ENCODE measurements around the gene ALG3.
"Not testable (repeated sequence)": the region's sequence is repeated elsewhere in the genome, so short reads cannot be mapped to it uniquely, and the experiment has no call there.

The ALG3 gene

DNA sequence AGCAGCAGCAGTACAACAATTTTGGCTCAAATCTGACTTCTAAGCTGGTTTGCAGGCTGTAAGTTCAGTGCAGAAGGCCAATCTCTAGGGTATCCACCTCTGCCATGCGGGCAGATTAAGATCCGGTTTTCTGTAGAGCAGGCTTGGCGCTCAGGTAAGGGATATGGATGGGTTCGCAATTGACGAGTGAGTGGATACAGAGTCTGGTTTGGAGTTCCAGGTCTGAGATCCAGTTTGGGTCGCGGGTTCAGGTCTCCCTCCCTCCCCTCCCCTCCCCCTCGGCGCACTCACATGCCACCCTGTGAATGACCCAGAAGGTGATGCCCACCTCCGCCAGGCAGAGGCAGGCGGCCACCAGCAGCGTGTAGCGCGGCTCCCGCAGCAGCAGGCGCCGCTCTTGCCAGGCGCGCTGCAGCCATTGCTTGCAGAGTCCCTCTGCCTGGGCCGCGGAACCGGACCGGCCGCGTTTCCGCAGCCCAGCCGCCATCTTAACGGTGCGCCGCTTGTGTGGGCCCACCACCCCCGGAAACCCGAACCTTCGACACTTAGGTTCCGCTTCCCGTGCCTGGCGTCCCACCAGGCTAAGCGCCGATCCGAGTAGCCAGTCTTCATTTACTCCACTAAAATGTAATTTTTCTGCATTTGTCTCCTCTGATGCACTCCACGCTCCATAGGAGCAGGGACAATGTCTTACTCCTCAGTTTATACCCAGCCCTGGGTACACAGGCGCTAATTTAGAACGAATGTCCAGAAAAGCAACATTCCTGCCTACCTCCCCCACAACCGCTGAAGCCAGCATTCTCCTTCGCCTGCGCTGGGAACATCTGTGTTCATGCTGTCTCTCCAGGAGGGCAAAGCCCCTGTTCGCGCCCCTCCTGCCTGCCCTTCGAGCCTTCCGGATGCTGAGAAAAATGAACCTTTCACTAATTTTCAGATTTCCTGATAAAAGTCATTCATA lies at the start of gene ALG3:
Gene ALG3, minus strand, starts transcription at position 509 of the 958 bp plus-strand sequence. Its CDS starts 22 bp downstream, at position 487.
- peak; percentile 81 to 92 for DNase-seq

DNA sequence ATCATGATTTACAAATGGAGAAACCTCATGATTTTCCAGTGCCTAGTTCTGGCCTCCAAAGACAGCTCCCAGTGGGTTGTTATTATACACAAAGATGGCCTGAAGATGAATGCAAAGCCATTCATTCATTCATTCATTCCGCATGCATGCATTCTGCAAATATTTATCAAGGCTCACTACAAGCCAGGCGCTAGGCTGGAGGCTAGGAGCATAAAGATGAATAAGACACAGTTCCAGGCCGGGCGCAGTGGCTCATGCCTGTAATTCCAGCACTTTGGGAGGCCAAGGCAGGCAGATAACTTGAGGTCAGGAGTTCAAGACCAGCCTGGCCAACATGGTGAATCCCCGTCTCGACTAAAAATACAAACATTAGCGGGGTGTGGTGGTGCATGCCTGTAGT lies 47.9 kb upstream of the ALG3 start:
- DNase-seq: no peak

DNA sequence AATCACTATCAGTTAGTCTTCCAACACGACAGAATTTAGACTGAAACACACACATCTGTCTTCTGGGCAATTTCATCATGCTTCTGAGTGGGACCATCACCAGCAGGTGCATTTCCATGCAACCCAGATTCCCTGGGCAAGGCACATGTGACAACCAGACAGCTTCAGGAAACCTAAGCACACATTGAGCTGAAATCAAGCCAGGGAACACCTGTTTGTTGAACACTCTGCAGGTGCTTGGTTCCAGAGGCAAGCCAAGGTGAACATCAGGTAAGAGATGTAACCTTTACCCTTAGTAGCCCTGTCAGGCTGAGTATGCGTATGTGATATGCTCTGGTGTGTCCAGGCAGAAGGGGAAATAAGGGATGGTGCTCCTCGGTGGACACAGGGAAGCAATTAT lies 47.0 kb upstream of the ALG3 start:
- no peak for DNase-seq

DNA sequence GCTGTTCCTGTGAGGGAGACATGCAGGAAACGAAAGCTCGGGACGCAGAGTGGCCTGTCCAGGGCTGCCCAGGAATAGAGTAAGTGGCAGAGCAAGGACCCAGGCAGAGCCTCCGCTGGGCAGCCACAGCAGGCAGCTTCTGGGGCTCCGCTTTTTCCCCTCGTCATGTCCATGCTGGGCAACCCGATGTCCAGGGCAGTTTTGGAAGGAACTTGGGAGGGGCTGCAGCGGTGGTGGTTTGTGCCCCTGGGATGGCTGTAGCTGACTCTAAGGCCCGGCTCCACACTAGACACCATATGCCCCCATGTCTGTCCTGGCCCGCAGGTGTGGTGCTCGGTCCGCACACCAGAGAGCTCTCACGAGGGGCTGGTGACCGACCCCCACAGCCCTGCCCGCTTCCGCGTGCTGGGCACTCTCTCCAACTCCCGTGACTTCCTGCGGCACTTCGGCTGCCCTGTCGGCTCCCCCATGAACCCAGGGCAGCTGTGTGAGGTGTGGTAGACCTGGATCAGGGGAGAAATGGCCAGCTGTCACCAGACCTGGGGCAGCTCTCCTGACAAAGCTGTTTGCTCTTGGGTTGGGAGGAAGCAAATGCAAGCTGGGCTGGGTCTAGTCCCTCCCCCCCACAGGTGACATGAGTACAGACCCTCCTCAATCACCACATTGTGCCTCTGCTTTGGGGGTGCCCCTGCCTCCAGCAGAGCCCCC lies 43.1 kb upstream of the ALG3 start:
- DNase-seq: no peak

DNA sequence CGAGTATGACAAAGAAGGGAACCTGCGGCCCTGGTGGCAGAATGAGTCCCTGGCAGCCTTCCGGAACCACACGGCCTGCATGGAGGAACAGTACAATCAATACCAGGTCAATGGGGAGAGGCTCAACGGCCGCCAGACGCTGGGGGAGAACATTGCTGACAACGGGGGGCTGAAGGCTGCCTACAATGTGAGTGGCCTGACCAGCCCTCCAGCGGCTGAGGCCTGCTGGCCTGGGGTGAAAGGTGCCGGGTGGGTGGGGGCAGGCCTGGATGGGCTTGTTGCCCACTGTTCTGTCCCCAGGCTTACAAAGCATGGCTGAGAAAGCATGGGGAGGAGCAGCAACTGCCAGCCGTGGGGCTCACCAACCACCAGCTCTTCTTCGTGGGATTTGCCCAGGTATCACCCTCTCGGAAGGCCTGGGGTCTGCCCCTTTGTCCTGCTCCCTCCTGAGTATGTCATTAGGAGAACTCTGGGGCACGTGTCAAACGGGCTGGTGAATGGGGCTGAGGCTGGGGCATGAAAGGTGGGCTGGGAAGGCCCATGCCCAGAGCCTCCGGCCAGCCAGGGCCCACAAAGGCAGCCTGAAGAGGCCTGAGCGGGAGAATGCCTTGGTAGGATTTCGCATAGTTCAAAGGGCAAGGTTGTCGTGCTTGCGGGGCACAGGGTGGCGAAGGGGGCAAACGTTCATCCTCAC lies 42.4 kb upstream of the ALG3 start:
- DNase-seq: no peak

DNA sequence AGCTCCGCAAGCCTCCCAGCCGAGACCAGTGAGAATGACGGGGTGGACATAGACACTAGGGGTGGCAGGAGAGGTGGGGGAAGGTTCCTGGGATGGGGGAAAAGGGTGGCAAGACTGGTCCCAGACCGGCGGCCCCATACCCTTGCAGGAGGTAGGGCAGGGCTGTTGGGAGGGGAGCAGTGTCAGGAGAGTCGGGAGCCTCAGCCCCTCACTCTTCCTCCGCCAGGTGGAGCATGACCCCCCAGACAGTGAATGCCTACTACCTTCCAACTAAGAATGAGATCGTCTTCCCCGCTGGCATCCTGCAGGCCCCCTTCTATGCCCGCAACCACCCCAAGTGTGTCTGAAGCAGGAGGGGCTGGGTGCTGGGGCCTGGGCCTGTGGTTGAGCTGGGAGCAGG lies 41.6 kb upstream of the ALG3 start:
- DNase-seq: no peak

DNA sequence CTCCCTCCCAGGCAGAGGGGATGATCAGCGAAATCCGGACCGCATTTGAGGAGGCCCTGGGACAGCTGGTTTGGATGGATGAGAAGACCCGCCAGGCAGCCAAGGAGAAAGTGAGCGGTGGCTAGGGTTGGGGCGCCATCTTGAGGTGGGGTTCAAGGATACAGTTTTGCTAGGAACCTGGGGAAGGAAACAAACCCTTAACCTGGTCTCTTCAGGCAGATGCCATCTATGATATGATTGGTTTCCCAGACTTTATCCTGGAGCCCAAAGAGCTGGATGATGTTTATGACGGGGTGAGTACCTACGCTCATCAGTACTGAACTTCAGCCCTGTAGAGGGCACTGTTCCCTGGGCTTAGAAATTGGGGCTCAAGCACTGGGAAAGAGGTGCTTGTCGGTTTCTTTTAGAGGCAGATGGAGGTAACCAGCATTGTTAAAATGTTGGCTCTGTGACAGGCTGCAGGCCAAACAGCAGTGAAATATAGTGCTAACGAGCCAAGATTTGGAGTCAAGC lies 40.7 kb upstream of the ALG3 start:
- DNase-seq: peak; percentile 80 to 82

DNA sequence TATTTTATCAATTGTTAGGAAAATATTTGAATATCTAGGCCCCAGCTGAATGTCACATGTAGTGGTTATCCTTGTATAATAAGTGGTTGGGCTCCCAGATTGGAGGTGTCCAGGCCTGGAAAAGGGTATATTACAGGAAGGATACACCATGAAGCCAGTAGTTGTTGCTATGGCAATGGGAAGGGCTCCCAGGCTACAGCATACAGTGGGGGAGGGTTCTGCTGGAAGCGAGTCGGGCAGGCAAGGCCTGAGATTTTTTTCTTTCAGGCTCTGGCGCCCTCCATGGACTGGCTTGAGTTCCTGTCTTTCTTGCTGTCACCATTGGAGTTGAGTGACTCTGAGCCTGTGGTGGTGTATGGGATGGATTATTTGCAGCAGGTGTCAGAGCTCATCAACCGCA lies 35.9 kb upstream of the ALG3 start:
- peak; percentile 95 to 96 for DNase-seq

DNA sequence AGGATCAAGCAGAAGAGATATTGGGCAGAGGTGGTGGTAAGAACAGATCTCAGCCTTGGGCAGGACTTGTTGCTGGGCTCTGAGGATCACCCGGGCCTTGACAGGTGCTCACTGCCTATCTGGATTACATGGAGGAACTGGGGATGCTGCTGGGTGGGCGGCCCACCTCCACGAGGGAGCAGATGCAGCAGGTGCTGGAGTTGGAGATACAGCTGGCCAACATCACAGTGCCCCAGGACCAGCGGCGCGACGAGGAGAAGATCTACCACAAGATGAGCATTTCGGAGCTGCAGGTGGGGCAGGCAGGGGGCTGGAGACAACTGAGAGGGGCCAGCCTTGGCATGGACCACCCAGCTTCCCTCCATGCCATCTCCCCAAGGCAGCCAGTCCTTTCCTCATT lies 34.9 kb upstream of the ALG3 start:
- DNase-seq: no peak

DNA sequence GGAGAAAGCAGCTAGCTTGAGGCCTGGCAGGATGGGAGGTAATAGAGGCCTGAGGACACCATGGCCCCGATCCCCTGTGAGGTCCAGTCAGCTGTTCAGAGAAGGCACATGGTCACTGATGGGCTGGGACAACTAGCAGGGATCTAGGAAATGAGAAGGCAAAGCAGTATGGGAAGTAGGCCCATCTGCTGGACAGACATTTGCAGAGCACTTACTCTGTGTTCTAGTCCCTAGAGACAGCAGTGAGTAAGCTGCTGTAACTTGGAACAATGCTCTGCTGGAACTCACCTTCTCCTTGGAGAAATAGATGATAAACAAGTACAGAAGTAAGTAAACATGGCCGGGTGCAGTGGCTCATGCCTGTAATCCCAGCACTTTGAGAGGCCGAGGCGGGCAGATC lies 34.2 kb upstream of the ALG3 start:
- no peak for DNase-seq

DNA sequence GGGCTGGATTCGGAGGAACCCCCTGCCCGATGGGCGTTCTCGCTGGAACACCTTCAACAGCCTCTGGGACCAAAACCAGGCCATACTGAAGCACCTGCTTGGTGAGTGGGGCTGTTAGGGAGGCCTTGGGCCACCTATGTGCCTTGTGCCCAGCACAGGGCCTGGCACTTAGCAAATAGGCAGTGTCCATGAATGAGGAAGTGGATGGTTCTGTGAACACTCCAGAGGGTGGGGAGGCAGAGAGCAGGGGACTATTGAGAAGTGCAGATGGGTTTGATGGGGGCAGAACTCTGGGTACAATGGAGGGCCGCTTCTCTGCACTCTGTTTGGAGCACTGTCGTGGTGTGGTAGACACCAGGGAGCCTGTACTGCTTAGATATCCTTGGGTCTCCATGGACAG lies 28.6 kb upstream of the ALG3 start:
- no peak for DNase-seq

DNA sequence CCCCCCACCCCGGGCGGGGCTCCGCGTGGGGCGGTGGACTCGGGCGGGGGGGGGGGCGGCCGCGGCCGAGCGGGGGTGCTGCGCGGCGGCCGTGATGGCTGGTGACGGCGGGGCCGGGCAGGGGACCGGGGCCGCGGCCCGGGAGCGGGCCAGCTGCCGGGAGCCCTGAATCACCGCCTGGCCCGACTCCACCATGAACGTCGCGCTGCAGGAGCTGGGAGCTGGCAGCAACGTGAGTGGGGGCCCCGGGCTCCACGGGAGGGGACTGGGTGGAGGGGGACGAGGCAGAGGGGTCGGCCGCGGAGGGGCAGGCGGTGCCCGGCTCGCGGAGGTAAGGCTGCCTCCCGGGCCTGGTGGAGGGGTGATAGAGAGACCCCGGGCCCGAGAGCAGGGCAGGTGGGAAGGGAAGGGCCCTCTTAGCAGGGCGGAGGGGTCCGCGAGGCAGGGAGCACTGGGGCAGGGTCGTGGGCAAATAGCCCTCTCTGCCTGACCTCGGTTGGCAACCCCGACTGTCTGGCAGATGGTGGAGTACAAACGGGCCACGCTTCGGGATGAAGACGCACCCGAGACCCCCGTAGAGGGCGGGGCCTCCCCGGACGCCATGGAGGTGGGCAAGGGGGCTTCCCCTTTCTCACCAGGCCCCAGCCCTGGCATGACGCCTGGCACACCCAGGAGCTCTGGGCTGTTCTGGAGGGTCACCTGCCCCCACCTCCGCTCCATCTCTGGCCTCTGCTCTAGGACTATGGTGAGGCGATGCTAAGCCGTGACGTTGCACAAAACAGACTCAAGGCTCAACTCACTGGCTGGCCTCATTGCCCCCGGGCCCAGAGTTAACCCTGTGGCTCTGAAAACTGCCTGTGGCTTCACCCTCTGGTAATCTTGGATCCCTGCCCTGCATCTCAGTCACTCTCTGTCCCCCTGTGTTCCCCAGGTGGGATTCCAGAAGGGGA lies 27.5 kb upstream of the ALG3 start, which contains the start of gene ECE2:
Gene ECE2, plus strand, starts transcription at position 62 of the 950 bp plus-strand sequence. Its CDS starts 132 bp downstream, at position 194.
- no peak for DNase-seq

DNA sequence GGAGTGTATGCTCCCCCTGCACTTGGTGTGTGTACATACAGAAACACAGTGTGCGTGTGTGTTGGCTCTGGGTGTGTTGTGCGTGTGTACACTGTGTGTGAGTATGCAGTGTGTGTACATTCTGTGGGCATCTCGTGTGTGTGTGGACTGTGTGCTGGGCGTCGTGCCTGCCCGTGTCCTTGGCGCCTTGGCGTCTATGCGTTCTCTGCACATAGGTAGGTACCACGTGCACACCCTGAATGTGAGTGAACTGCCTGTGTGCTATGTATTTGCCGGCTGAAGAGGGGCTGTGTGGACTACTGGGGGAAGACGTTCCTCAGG lies 26.6 kb upstream of the ALG3 start:
- no peak for DNase-seq

DNA sequence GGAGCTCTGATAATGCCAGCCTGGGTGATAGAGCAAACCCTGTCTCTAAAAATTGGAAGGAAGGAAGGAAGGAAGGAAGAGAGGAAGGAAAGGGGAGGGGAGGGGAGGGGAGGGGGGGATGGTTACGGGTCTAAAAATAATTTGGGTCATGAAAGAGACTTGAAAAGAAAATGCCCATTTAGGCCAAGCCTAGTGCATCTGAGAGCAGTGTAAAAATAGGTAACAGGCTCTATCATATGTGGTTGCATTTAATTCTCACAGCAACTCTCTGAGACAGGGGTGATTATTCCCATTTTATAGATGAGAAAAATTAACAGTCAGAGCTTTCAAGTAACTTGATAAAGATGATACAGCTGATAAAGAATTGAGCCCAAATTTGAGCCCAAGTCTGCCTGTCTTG lies 23.5 kb upstream of the ALG3 start:
- DNase-seq: no peak

DNA sequence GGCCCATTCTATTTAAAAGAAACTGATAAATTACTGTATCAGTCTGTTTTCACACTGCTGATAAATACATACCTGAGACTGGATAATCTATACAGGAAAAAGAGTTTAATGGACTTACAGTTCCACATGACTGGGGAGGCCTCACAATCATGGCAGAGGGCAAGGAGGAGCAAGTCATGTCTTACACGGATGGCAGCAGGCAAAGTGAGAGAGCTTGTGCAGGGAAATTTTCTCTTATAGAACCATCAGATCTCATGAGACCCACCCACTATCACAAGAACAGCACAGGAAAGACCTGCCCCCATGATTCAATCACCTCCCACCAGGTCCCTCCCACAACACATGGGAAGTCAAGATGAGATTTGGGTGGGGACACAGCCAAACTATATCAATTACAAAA lies 18.5 kb upstream of the ALG3 start:
- DNase-seq: not testable (repeated sequence)

DNA sequence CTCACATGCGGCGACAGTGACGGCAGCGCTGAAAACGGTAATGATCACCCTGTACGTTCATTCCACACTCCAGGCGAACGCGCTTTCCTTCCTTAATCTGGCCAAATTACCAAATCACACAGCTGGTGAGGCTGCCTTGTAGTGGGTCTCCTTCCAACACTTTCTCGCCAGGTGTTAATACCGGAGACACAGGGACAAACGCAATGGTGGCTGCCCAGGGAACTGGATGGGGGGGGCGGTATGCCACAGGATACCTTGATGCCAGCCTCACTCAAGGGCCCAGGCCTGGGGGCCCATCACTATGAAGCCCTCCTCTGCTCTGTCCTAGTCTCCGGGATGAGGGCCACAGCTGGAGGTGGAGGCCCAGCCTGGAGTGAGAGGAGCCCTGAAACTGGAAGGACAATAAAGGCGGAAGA lies 14.0 kb upstream of the ALG3 start:
- DNase-seq: peak in 1 of 2 experiments; percentile 69

DNA sequence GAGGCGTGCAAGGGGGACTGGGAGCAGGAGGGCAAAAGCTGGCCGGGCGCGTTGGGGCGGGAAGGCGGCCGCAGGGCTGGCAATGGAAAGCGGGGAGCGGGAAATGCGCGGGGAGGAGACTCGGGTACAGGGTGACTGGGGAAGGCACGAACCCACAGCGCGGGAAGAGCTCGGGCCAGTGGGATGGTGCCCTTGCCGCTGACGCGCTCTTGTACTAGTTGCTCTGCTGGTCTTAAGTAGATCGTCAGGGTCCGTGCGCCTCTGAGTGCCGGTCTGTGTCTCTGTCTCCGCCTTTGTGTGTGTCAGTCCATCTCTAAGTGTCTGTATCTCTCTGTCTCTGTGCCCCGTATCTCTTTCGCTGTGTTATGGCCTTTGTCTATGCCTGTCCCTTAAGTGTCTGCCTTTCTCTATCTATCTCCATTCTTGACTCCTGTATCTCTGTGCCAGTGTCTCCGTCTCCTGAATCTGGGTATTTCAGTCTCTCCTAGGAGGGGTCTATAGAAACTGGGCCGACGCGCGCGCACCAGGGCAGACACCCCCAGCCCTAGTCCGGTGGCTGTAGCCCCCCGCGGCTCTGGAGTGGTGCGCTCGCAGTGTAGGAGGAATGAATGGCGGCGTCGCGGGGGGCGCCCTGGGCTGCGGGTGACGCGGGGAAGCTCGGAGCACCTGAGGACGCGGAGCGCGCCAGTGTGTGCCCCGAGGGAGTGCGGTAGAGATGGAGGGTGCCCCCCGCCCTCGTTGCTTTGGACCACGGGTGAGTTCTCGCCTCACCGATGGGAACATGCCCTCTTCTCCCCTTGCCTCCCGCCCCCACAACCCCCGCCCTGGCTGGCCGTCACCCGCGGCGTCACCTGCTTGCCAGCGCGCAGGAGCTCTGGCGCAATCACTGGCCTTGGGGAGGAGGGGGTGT lies 13.3 kb upstream of the ALG3 start:
- peak; percentile 80 to 87 for DNase-seq

DNA sequence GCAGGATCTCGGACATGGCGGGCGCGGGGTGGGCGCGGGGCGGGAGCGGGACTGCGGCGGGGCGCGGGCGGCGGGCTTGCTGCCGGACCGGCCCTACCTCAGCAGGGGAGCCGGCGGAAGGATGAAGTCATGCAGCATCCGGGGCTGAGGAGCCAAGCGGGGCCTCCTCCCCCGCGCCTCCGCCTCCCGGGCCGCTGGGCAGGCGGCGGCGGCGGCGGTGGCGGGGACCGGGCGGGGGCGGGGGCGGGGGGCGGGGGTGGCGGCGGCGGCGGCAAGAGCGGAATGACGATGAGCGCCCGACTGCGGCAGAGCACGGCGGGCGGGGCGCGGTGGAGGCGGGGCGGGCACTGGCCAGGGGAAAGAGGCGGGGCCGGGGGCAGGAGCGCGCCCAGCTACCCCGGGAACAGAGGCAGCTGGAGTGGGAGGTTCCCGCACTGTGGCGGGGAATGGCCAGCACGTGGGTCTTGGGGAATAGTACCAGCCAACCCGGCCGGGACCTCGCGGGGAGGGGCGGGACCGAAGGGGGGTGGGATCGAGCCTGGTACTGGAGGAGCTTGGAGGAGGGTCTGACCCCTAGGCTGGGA lies 12.6 kb upstream of the ALG3 start, which contains the start of gene CAMK2N2:
Gene CAMK2N2, minus strand, starts transcription at position 284 of the 584 bp plus-strand sequence. Its CDS starts 268 bp downstream, at position 16.
- peak; percentile 91 to 95 for DNase-seq

DNA sequence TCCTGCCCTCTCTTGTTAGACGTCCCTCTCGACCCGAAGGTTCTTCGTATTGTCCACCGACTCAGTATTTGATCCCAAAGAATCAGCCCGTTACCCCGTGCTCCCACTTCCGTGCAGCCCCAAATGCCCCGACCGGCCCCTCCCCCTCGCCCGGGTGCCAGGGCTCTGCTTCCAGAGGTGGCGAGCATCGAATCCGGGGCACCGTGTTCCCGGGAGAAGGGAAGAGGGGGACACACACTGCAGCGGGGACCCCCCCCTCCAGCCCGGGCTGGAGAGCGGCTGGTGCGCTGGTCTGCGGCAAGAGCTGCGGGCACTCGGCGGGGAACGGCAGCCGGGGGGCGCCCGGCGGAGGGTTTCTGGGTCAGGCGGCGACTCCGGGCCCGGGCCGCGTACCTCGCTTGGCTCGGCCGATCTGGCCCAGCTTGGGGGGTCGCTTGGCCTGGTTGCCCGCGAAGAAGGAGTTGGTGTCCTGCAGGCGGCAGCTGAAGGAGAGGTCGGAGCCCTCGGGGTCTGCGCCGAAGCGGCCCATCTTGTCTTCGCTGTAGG lies 12.0 kb upstream of the ALG3 start:
- DNase-seq: no peak
